Posterior cingulate gyrus (tissue), 11 donors: ENCODE measurements around the gene WDR27.

ENCODE experiments used
- DNase-seq, 10 donors: peaks; one replicate each; pipeline versions ENCODE4 v3.0.0 to v3.0.0-alpha.2; 2020 to 2021; ENCODE audit warnings: mixed read lengths in 3 of 10
- intact Hi-C: fragments of 100-400 bp; cut with DNase I; formaldehyde crosslinking; loops from one replicate; pipeline ENCODE4 v1.15.1; 2023

The WDR27 gene

DNA sequence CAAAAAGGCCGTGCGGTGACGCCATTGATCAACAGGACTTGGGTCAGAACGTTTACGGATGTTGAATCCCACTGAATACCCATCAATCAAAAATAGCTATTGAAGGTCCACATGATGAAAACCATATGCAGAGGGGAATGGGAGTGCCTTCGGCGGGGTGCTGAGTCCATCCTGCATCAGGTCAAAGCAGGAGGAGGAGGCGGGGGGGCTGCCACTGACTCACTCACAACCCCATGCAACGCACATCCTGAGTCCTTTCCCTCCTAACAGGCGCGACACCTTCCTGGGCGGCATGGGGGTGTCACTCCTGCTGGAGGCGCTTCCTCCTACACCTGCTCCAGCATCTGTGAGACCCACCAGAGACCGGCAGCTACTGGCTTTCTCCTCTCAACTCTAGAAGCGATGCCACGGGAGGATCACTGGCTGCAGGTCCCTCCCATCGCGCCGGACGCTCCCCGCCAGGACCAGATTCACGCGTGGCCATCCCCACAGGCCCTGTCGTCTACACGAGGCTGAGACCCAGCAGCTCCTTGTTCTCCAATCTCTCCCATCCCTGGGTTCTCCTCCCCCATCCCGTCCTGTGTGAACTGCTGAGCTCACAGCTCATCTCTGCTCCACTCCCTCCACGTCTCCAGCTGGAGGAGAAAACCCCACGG is 277.6 kb downstream of the WDR27 start:
- intact Hi-C loops = no loop called here
- no peak for DNase-seq

- intact Hi-C loops = no loop called here
- DNase-seq = no peak
Observed at GRCh38 chr6:169421586-169422264, 280.1 kb downstream of the WDR27 start.

- no peak for DNase-seq
- intact Hi-C loops = no loop called here
Observed at GRCh38 chr6:169420912-169421543, 280.8 kb downstream of the WDR27 start.

DNA sequence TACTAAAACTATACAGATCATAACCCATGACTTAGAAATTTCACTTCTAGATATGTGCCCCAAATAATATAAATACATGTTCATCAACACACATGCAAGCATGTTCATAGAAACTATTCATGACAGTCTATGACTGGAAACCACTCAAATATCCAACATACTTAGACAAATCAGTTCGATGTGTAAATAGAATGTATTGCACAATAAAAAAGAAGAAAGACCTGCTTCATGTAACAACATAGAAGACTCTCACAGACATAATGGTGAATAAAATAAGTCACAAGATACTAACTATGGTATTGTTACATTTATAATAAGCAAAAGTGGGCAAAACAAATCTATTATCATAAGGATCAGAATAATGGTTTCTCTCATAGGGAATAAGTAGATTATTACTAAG is 284.7 kb downstream of the WDR27 start:
- DNase-seq = no peak
- intact Hi-C loops = no loop called here

DNA sequence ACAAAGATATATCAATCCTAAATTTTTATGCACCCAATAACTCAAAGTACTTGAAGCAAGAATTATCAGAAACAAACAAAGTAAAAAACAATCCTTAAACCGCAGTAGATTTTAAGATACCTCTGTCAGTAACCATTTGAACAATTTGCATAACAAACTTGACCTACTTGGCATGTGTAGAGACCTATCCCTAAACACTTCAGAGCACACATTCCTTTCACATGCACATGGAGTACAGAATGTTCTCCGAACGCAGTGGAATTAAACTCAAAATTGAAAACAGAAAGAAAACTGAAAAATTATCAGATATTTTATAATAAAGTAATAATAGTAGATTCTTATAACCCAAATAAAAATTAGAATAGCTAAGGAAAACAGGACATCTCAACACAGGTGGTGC is 285.6 kb downstream of the WDR27 start:
- intact Hi-C loops = no loop called here
- no peak for DNase-seq

DNA sequence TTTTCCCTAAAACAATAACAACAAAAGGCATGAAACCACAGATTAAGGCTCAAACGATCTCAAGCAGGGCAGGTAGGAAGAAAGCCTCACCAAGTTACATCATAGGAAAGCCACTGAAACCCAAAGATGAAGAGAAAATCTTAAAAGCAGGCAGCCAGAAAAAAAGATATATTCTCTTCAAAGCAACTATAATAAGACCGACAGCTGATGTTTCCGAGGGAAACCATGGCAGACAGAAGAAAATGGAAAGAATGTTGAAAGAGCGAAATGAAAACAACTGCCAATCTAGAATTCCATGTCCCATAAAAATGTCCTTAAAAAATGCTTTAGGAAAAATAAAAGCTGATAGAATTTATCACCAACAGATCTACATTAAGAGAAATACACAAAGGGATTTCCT is 286.6 kb downstream of the WDR27 start:
- intact Hi-C loops = no loop called here
- DNase-seq = no peak

- intact Hi-C loops = no loop called here
- no peak for DNase-seq
Observed at GRCh38 chr6:169411722-169412121, 290.1 kb downstream of the WDR27 start.

- intact Hi-C loops = no loop called here
- no peak for DNase-seq
Observed at GRCh38 chr6:169411296-169411695, 290.5 kb downstream of the WDR27 start.

DNA sequence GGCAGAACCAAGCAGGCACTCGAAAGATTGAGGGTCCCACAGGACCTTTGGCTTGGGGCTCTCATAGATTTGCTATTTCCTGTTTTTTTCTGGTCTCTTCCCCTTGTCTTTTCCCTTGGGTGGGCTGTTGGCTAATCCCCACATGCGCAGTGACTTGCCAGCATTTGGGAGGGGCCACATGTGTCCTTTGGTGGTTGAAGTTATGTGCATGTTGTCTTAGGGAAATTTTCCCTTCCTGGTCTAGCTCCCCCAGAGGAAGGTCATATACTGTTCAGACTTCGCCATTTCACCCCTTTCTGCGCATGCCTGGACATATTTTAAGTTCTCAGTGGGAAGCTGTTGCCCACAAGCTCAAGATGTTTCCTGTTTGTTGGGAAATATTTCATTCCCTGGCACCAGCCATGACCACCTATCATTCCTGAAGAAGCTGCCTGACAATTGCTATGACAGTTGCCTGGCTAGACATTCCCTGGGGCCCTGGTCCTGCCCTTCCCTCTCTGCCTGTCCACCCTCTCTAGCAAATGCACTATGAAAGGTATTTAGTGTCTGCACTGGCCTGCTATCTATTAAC is 292.0 kb downstream of the WDR27 start:
- intact Hi-C loops = no loop called here
- DNase-seq = no peak

DNA sequence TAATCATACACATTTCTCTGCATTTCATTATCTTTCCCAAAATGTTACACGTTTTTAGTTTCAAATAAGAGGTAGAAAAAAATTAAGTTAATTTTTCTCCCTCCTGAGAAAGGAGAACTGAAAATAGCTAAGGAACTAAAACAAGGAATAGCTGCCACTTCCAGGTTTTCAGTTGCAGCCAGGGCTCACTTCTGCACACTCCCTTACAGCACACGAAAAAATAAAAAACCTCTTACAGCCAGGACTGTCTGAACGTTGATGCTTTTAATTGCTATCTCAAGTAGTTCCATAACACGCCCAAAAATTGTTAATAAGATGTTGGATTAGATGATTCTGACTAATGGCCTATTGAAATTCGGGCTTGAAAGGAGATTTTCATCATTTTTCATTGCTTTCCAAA is 294.5 kb downstream of the WDR27 start:
- intact Hi-C loops = no loop called here
- no peak for DNase-seq
